Measurements from ENCODE around the gene APPBP2.

APPBP2 gene

DNA sequence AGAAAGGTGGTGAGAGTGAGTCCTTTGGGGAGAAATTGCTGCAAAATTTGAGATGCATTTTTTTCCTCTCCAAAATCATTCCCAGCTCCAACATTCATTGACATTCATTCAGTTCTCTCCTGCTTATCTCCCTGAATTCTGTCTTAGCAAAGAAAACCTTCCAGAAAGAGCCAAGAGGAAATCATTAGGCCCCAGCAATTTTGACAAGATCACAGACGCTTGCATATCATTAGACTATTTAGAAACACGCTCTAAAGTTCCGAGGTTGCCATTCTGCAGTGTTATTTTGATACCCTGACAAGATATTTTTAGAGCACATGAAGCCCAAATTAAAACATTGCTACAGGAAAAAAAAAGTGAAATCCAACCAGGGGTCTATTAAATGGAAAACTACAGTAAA is 113.3 kb downstream of the APPBP2 start:
- Histone ChIP-seq H3K36me3 (replicated peaks; ENCODE audit: low read depth, low read length) (no peaks in the 10 kb centered on the region), H3K27me3 (ENCODE audit: low read depth, low read length) (no peaks in the 10 kb centered on the region), H3K9ac (ENCODE audit: low read length) (no peak overlapping the region), H3K27ac (ENCODE audit: low read length) (no peak overlapping the region), H2AFZ (ENCODE audit: low read depth, low read length) (no peak overlapping the region), H3K4me1 (ENCODE audit: low read length) (no peaks in the 10 kb centered on the region), H3K79me2 (ENCODE audit: low read length) (no peaks in the 10 kb centered on the region), H3K9me3 (ENCODE audit: insufficient read depth, low read length) (no peaks in the 10 kb centered on the region), H3K4me2 (ENCODE audit: low read length) (no peak overlapping the region), H4K20me1 (ENCODE audit: insufficient read depth, low read length) (no peaks in the 10 kb centered on the region), H3K4me3 (ENCODE audit: low read length) (no peak overlapping the region)
- no peak for TF ChIP-seq CTCF (IDR thresholded peaks at IDR 0.05; ENCODE audit: low read depth, low read length)
- no peak for TF ChIP-seq EZH2phosphoT487 (IDR thresholded peaks at IDR 0.05; ENCODE audit: low read depth)

DNA sequence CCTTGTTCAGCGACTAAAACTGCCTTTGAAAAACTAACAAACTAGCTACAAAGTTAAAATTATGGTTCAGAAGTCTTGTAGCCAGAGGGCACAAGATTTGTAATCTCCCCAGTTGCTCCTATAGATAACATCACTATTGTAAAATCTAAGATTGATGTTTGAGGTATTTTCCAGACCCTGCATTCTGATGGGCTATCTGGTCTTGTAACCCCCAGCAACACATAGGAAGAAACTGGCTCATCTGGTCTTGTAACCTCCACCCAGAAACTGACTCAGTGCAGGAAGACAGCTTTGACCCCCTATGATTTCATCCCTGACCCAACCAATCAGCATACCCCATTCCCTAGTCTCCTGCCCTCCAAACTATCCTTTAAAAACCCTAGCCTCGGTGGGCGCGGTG is 116.0 kb downstream of the APPBP2 start:
- TF ChIP-seq CTCF (IDR thresholded peaks at IDR 0.05; ENCODE audit: low read depth, low read length) (no peak), EZH2phosphoT487 (IDR thresholded peaks at IDR 0.05; ENCODE audit: low read depth) (no peak)

DNA sequence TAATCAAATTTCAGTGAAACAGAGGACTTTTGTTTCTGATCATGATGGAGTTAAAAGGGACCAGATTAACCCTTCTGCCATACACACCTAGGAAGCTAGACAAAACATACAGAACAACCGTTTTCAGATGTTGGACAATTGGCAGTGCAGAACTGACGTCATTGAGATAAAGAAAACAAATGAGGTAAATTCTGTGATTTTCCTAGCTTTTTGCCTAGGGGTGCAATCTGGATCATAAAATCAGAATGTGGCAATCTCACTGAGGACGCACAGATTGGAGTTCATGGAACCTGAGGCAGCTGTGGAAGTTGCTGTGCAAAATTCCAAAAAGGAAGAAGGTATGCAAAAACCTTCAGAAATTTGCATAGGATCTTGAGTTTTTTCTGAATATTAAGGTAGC is 119.2 kb downstream of the APPBP2 start:
- no peaks in the 10 kb centered on the region for H3K4me1 ChIP-seq (ENCODE audit: low read length)
- no peak overlapping the region for H3K27ac ChIP-seq (ENCODE audit: low read length)
- no peak overlapping the region for H3K4me3 ChIP-seq (ENCODE audit: low read length)
- no peaks in the 10 kb centered on the region for H3K79me2 ChIP-seq (ENCODE audit: low read length)
- no peaks in the 10 kb centered on the region for H3K27me3 ChIP-seq (ENCODE audit: low read depth, low read length)
- no peaks in the 10 kb centered on the region for H3K36me3 ChIP-seq (replicated peaks; ENCODE audit: low read depth, low read length)
- H4K20me1 ChIP-seq (ENCODE audit: insufficient read depth, low read length): no peaks in the 10 kb centered on the region
- H3K9me3 ChIP-seq (ENCODE audit: insufficient read depth, low read length): no peaks in the 10 kb centered on the region
- no peak for TF ChIP-seq EZH2phosphoT487 (IDR thresholded peaks at IDR 0.05; ENCODE audit: low read depth)
- no peak for TF ChIP-seq CTCF (IDR thresholded peaks at IDR 0.05; ENCODE audit: low read depth, low read length)
- no peak overlapping the region for H3K4me2 ChIP-seq (ENCODE audit: low read length)
- H2AFZ ChIP-seq (ENCODE audit: low read depth, low read length): no peak overlapping the region
- no peak overlapping the region for H3K9ac ChIP-seq (ENCODE audit: low read length)

More for the DNA sequence above, 116.0 kb downstream of the APPBP2 start:
- Histone ChIP-seq H3K4me2 (ENCODE audit: low read length) (no peak overlapping the region), H3K9me3 (ENCODE audit: insufficient read depth, low read length) (no peaks in the 10 kb centered on the region), H3K27me3 (ENCODE audit: low read depth, low read length) (no peaks in the 10 kb centered on the region), H3K27ac (ENCODE audit: low read length) (no peak overlapping the region), H3K4me1 (ENCODE audit: low read length) (no peaks in the 10 kb centered on the region), H3K4me3 (ENCODE audit: low read length) (no peak overlapping the region), H2AFZ (ENCODE audit: low read depth, low read length) (no peak overlapping the region), H3K79me2 (ENCODE audit: low read length) (no peaks in the 10 kb centered on the region), H3K9ac (ENCODE audit: low read length) (no peak overlapping the region), H3K36me3 (replicated peaks; ENCODE audit: low read depth, low read length) (no peaks in the 10 kb centered on the region), H4K20me1 (ENCODE audit: insufficient read depth, low read length) (no peaks in the 10 kb centered on the region)

- Histone ChIP-seq H3K27me3 (ENCODE audit: low read depth, low read length) (no peaks in the 10 kb centered on the region), H3K4me1 (ENCODE audit: low read length) (no peaks in the 10 kb centered on the region), H3K79me2 (ENCODE audit: low read length) (no peaks in the 10 kb centered on the region), H3K27ac (ENCODE audit: low read length) (no peak overlapping the region), H3K9me3 (ENCODE audit: insufficient read depth, low read length) (no peaks in the 10 kb centered on the region), H3K36me3 (replicated peaks; ENCODE audit: low read depth, low read length) (no peaks in the 10 kb centered on the region), H3K4me2 (ENCODE audit: low read length) (no peak overlapping the region), H2AFZ (ENCODE audit: low read depth, low read length) (no peak overlapping the region), H3K4me3 (ENCODE audit: low read length) (no peak overlapping the region), H3K9ac (ENCODE audit: low read length) (no peak overlapping the region), H4K20me1 (ENCODE audit: insufficient read depth, low read length) (no peaks in the 10 kb centered on the region)
- TF ChIP-seq CTCF (IDR thresholded peaks at IDR 0.05; ENCODE audit: low read depth, low read length) (no peak), EZH2phosphoT487 (IDR thresholded peaks at IDR 0.05; ENCODE audit: low read depth) (no peak)
Measured at GRCh38 chr17:60403962-60404361, 122.1 kb downstream of the APPBP2 start.
